ENCODE results near the gene SLC12A6. TPM values are rescaled to one million over a fixed set of nuclear protein-coding genes. Genes with fewer than 3 reads are reported as not detected.

SLC12A6 gene
- total and polyA plus RNA-seq, 2 of the 13 experiments (the other 11 are each of a cell fraction or from before 2014, with no cell fraction given) = 15.2 to 30.1 TPM

GRCh38 chr15:34349769-34350168, 12.2 kb upstream of the SLC12A6 start:
- no peak for FAIRE-seq
- in situ Hi-C loops (cut with HindIII; ENCODE audit: extremely low pct_ligation_motif_present, low pct_unique_long_range_greater_than_20kb) = loop anchor here (25.0 kb wide), 1 partner anchor 287 kb away; no protein-coding TSS in a partner anchor

More at GRCh38 chr15:34349769-34350168, 12.2 kb upstream of the SLC12A6 start:
- TF ChIP-seq DMAP1 (CRISPR knock-in tag; IDR thresholded peaks at IDR 0.05) (no peak), MED13 (CRISPR knock-in tag; IDR thresholded peaks at IDR 0.05) (no peak), ZNF639 (CRISPR knock-in tag; conservative IDR thresholded peaks at IDR 0.05) (no peak), TAF15 (IDR thresholded peaks at IDR 0.05; ENCODE audit: low read depth, low read length, poor library complexity, severe bottlenecking) (no peak), ZFX (CRISPR knock-in tag; IDR thresholded peaks at IDR 0.05; ENCODE audit: low read depth) (no peak), MIER2 (CRISPR knock-in tag; IDR thresholded peaks at IDR 0.05) (no peak), ZBTB4 (CRISPR knock-in tag; IDR thresholded peaks at IDR 0.05; ENCODE audit: borderline replicate concordance) (no peak), ZNF282 (IDR thresholded peaks at IDR 0.05; ENCODE audit: partially characterized antibody) (no peak), TRIM22 (IDR thresholded peaks at IDR 0.05) (no peak), HOXA9 (CRISPR knock-in tag; IDR thresholded peaks at IDR 0.05; ENCODE audit: borderline replicate concordance) (no peak), SMAD9 (CRISPR knock-in tag; IDR thresholded peaks at IDR 0.05) (no peak)
- ChIA-PET POLR2A (no interaction called here), CTCF (ENCODE audit: low intra/inter-chr PET ratio, low total read pairs) (no interaction called here)
- H3K4me1 ChIP-seq (ENCODE audit: insufficient read depth, low read length) = no peaks in the 10 kb centered on the region
- no peak overlapping the region for H2AFZ ChIP-seq (ENCODE audit: low read length)
- no TSS peak for BruUV-seq (replicated peaks)
- H3K36me3 ChIP-seq (replicated peaks in 1 of 2; ENCODE audit: control insufficient read depth in 1 of 2, insufficient read depth in 2 of 2, low read length in 2 of 2) = no peaks in the 10 kb centered on the region
- DNase-seq (ENCODE audit: low spot score) (no peak), ATAC-seq (no peak)
- no peak overlapping the region for H3K4me2 ChIP-seq (ENCODE audit: low read depth, low read length)
- no peak overlapping the region for H3K4me3 ChIP-seq (replicated peaks in 1 of 3; ENCODE audit: insufficient read depth in 1 of 3, low read depth in 2 of 3, low read length in 3 of 3)
- no peak overlapping the region for H3K9ac ChIP-seq (ENCODE audit: insufficient read depth, low read depth, low read length)
- no peaks in the 10 kb centered on the region for H4K20me1 ChIP-seq (ENCODE audit: insufficient read depth, low read length)
- 6% methylated on average over 4 of the region's 4 CpGs for WGBS (ENCODE audit: low lambda C conversion rate)
- intact Hi-C loops (cut with micrococcal nuclease; ENCODE audit: unreplicated experiment) = loop anchor here (10.0 kb wide), 1 partner anchor 245 kb away; the partner anchor contains the start of genes EMC7 and PGBD4
- no peaks in the 10 kb centered on the region for H3K79me2 ChIP-seq (ENCODE audit: insufficient read depth, low read length)
- peaks cover 2 to 14% of the 10 kb centered on the region in 2 experiments; a peak in 4 of 5 replicates for H3K27me3 ChIP-seq (ENCODE audit: control insufficient read depth in 1 of 2, insufficient read depth in 2 of 2, low read length in 2 of 2)
- H3K27ac ChIP-seq (ENCODE audit: extremely low read length, insufficient read depth, low read length) = no peak overlapping the region
- no peaks in the 10 kb centered on the region for H3K9me3 ChIP-seq (ENCODE audit: low read length)

All from HepG2 (cell line).